Measurements from ENCODE around the gene RPP40.

RPP40 gene

GRCh38 chr6:5020142-5020541 lies 16.3 kb upstream of the RPP40 start:
- no peak overlapping the region for H3K27ac ChIP-seq (ENCODE audit: extremely low read depth, low read depth, low read length)
- ChIA-PET POLR2A (no interaction called here), CTCF (interaction anchor here (1.0 to 4.0 kb wide), 3 partner anchors 11 to 283 kb away, joined by 3 to 24 read pairs (median 3); no protein-coding TSS in a partner anchor)
- no peak for TF ChIP-seq ZBTB11 (tag by site-specific recombination; conservative IDR thresholded peaks at IDR 0.05; ENCODE audit: low read depth)
- no peak for TF ChIP-seq ZNF580 (tag by site-specific recombination; IDR thresholded peaks at IDR 0.05)
- TF ChIP-seq TRIM28 (IDR thresholded peaks at IDR 0.05; ENCODE audit: borderline replicate concordance, low read length): no peak
- no peak for TF ChIP-seq GLIS2 (tag by site-specific recombination; IDR thresholded peaks at IDR 0.05)
- TF ChIP-seq ZNF571 (tag by site-specific recombination; IDR thresholded peaks at IDR 0.05): no peak
- TF ChIP-seq ZNF747 (tag by site-specific recombination; IDR thresholded peaks at IDR 0.05): no peak
- TF ChIP-seq ZNF645 (tag by site-specific recombination; IDR thresholded peaks at IDR 0.05): no peak
- no peak for TF ChIP-seq REPIN1 (tag by site-specific recombination; IDR thresholded peaks at IDR 0.05; ENCODE audit: low read depth)
- H3K36me3 ChIP-seq (ENCODE audit: control insufficient read depth in 2 of 2, insufficient read depth in 1 of 2, low read length in 2 of 2): no peaks in the 10 kb centered on the region
- no peak overlapping the region for H3K4me3 ChIP-seq (ENCODE audit: low read depth, low read length)
- no peaks in the 10 kb centered on the region for H3K9me3 ChIP-seq (ENCODE audit: control insufficient read depth, insufficient read depth, low read depth, low read length)
- H3K4me1 ChIP-seq (ENCODE audit: control insufficient read depth, insufficient read depth, low read length): no peaks in the 10 kb centered on the region

GRCh38 chr6:5014072-5014561 lies 10.3 kb upstream of the RPP40 start:
- no peak overlapping the region for H3K27ac ChIP-seq (ENCODE audit: extremely low read depth, low read depth, low read length)
- ChIA-PET POLR2A (no interaction called here), CTCF (interaction anchor here (2.6 kb wide), 1 partner anchor 17 kb away, joined by 17 read pairs; no protein-coding TSS in a partner anchor)
- no peaks in the 10 kb centered on the region for H3K9me3 ChIP-seq (ENCODE audit: control insufficient read depth, insufficient read depth, low read depth, low read length)
- TF ChIP-seq ZNF658 (tag by site-specific recombination; IDR thresholded peaks at IDR 0.05) (no peak), TCF7L2 (IDR thresholded peaks at IDR 0.05; ENCODE audit: borderline replicate concordance, low read depth, low read length) (no peak), ZNF521 (tag by site-specific recombination; IDR thresholded peaks at IDR 0.05) (no peak), ZNF138 (tag by site-specific recombination; IDR thresholded peaks at IDR 0.05; ENCODE audit: borderline replicate concordance) (no peak), ZNF335 (tag by site-specific recombination; conservative IDR thresholded peaks at IDR 0.05) (no peak), ZNF280C (tag by site-specific recombination; IDR thresholded peaks at IDR 0.05) (no peak), ZNF626 (tag by site-specific recombination; IDR thresholded peaks at IDR 0.05) (no peak), FEZF1 (tag by site-specific recombination; IDR thresholded peaks at IDR 0.05) (no peak), ZNF26 (tag by site-specific recombination; IDR thresholded peaks at IDR 0.05) (no peak), GFI1B (tag by site-specific recombination; IDR thresholded peaks at IDR 0.05) (no peak), ZFP37 (tag by site-specific recombination; IDR thresholded peaks at IDR 0.05) (no peak), KLF17 (tag by site-specific recombination; IDR thresholded peaks at IDR 0.05) (no peak), MYNN (tag by site-specific recombination; IDR thresholded peaks at IDR 0.05; ENCODE audit: borderline replicate concordance) (no peak), ZNF175 (tag by site-specific recombination; IDR thresholded peaks at IDR 0.05) (no peak), HOXD13 (CRISPR knock-in tag; IDR thresholded peaks at IDR 0.05; ENCODE audit: borderline replicate concordance) (no peak), ZNF792 (tag by site-specific recombination; IDR thresholded peaks at IDR 0.05) (no peak), ZNF837 (tag by site-specific recombination; IDR thresholded peaks at IDR 0.05) (no peak)
- no peak overlapping the region for H3K4me3 ChIP-seq (ENCODE audit: low read depth, low read length)
- no peaks in the 10 kb centered on the region for H3K36me3 ChIP-seq (ENCODE audit: control insufficient read depth in 2 of 2, insufficient read depth in 1 of 2, low read length in 2 of 2)
- no peaks in the 10 kb centered on the region for H3K4me1 ChIP-seq (ENCODE audit: control insufficient read depth, insufficient read depth, low read length)
